ENCODE measurements around the gene STAT3. TPM values are rescaled to one million over a fixed set of nuclear protein-coding genes. Genes with fewer than 3 reads are reported as not detected.

The STAT3 gene
- total and polyA plus RNA-seq, 9 of the 15 experiments (the other 6 are each of a cell fraction or from before 2014, with no cell fraction given) = 90.0 to 179 (median 114) TPM

GRCh38 chr17:42365136-42365535 is 23.1 kb downstream of the STAT3 start (continued):
- no peak for TF ChIP-seq RHOXF2B (CRISPR knock-in tag; conservative IDR thresholded peaks at IDR 0.05)
- TF ChIP-seq NONO (IDR thresholded peaks at IDR 0.05; ENCODE audit: low read depth in 2 of 2, low read length in 1 of 2) = no peak
- no peak for TF ChIP-seq TGIF2 (CRISPR knock-in tag; IDR thresholded peaks at IDR 0.05)
- TF ChIP-seq DNMT1 (IDR thresholded peaks at IDR 0.05) = no peak
- no peak for TF ChIP-seq CSDE1 (IDR thresholded peaks at IDR 0.05)
- no peak for TF ChIP-seq ARID1B (IDR thresholded peaks at IDR 0.05)
- no peak for TF ChIP-seq FOXP4 (CRISPR knock-in tag; IDR thresholded peaks at IDR 0.05; ENCODE audit: borderline replicate concordance)
- TF ChIP-seq FOXO4 (CRISPR knock-in tag; IDR thresholded peaks at IDR 0.05) = no peak
- TF ChIP-seq ZNF76 (CRISPR knock-in tag; IDR thresholded peaks at IDR 0.05; ENCODE audit: borderline replicate concordance) = no peak
- no peak for TF ChIP-seq ZNF398 (CRISPR knock-in tag; IDR thresholded peaks at IDR 0.05)
- no peak for TF ChIP-seq BRF2 (IDR thresholded peaks at IDR 0.05; ENCODE audit: borderline replicate concordance, insufficient read depth, insufficient read length)
- no peak for TF ChIP-seq FOXM1 (IDR thresholded peaks at IDR 0.05; ENCODE audit: low read depth)
- TF ChIP-seq FOXM1 (CRISPR knock-in tag; IDR thresholded peaks at IDR 0.05; ENCODE audit: low read depth) = no peak
- no peak for TF ChIP-seq GABPB1 (CRISPR knock-in tag; IDR thresholded peaks at IDR 0.05)
- no peak for TF ChIP-seq MYBL2 (IDR thresholded peaks at IDR 0.05; ENCODE audit: low read depth)
- no peak for TF ChIP-seq MYBL2 (CRISPR knock-in tag; IDR thresholded peaks at IDR 0.05; ENCODE audit: borderline replicate concordance)
- peak; percentile 86 for TF ChIP-seq USF2 (CRISPR knock-in tag; IDR thresholded peaks at IDR 0.05)
- no peak for TF ChIP-seq ZC3H4 (CRISPR knock-in tag; IDR thresholded peaks at IDR 0.05; ENCODE audit: borderline replicate concordance)
- TF ChIP-seq MECOM (CRISPR knock-in tag; IDR thresholded peaks at IDR 0.05) = no peak
- no peak for TF ChIP-seq HES1 (IDR thresholded peaks at IDR 0.05; ENCODE audit: low read depth)
- no peak for TF ChIP-seq ZNF23 (CRISPR knock-in tag; IDR thresholded peaks at IDR 0.05)
- TF ChIP-seq ZNF696 (CRISPR knock-in tag; conservative IDR thresholded peaks at IDR 0.05) = no peak
- TF ChIP-seq TRIM28 (IDR thresholded peaks at IDR 0.05) = no peak
